ENCODE results near the gene UQCC2. TPM values are rescaled to one million over a fixed set of nuclear protein-coding genes. Genes with fewer than 3 reads are reported as not detected.

Gene UQCC2
- total and polyA plus RNA-seq, 4 experiments from 2014 or later = 22.8 to 57.9 (median 34.6) TPM

- peaks cover 6 to 24% (median 13%) of the 10 kb centered on the region in 4 donors for H3K4me1 Mint-ChIP-seq
- intact Hi-C loops (cut with micrococcal nuclease) = no loop called here
- no peaks in the 10 kb centered on the region for H3K9me3 Mint-ChIP-seq
- Histone ChIP-seq H3K9me3 (ENCODE audit: control insufficient read depth in 1 of 2, low read length in 2 of 2) (no peaks in the 10 kb centered on the region), H3K4me1 (ENCODE audit: insufficient read depth, low read length) (peaks cover 14% of the 10 kb centered on the region), H3K36me3 (ENCODE audit: insufficient read depth, low read length) (peaks cover 75% of the 10 kb centered on the region), H3K27me3 (ENCODE audit: insufficient read depth, low read length) (no peaks in the 10 kb centered on the region), H3K27ac (ENCODE audit: low read depth, low read length) (peak overlapping the region; percentile 24), H3K4me3 (ENCODE audit: low read length in 2 of 2) (no peak overlapping the region)
- POLR2A ChIA-PET (ENCODE audit: partially characterized antibody) = interaction anchor here (0.8 to 2.3 kb wide), 8 partner anchors 8 to 258 kb away, joined by 3 to 22 read pairs (median 4); partner anchors contain the start of genes ITPR3 and UQCC2
- no peaks in the 10 kb centered on the region for H3K27me3 Mint-ChIP-seq
- CTCF ChIA-PET (ENCODE audit: partially characterized antibody) = interaction anchor here (1.2 to 2.4 kb wide), 5 partner anchors 11 to 99 kb away, joined by 3 to 14 read pairs (median 8); partner anchors contain the start of gene UQCC2
- H3K36me3 Mint-ChIP-seq = peaks cover 45 to 79% of the 10 kb centered on the region in 2 donors
- DNase-seq = peak in 2 of 5 donors; percentile 3 to 34
- peak overlapping the region; percentile 60 to 87 (median 72) for H3K27ac Mint-ChIP-seq
- peak overlapping the region in 1 of 8 donors; percentile 40 for H3K4me3 Mint-ChIP-seq
Measured at GRCh38 chr6:33683576-33684427, 27.7 kb downstream of the UQCC2 start.

GRCh38 chr6:33683051-33683571 is 28.4 kb downstream of the UQCC2 start:
- DNase-seq = peak in 3 of 5 donors; percentile 45 to 70 (median 51)
- Mint-ChIP-seq H3K36me3 (peaks cover 44 to 79% of the 10 kb centered on the region in 2 donors), H3K4me1 (peaks cover 6 to 24% (median 13%) of the 10 kb centered on the region in 4 donors), H3K27me3 (no peaks in the 10 kb centered on the region), H3K9me3 (no peaks in the 10 kb centered on the region), H3K4me3 (peak overlapping the region in 1 of 8 donors; percentile 40), H3K27ac (peak overlapping the region in 6 of 7 donors; percentile 60 to 91 (median 78))
- Histone ChIP-seq H3K27me3 (ENCODE audit: insufficient read depth, low read length) (no peaks in the 10 kb centered on the region), H3K27ac (ENCODE audit: low read depth, low read length) (peak overlapping the region; percentile 24), H3K36me3 (ENCODE audit: insufficient read depth, low read length) (peaks cover 76% of the 10 kb centered on the region), H3K9me3 (ENCODE audit: control insufficient read depth in 1 of 2, low read length in 2 of 2) (no peaks in the 10 kb centered on the region), H3K4me3 (ENCODE audit: low read length in 2 of 2) (no peak overlapping the region), H3K4me1 (ENCODE audit: insufficient read depth, low read length) (peaks cover 14% of the 10 kb centered on the region)
- intact Hi-C loops (cut with micrococcal nuclease) = no loop called here
- CTCF ChIA-PET (ENCODE audit: partially characterized antibody) = interaction anchor here (1.5 to 2.4 kb wide), 4 partner anchors 12 to 98 kb away, joined by 3 to 14 read pairs (median 9); partner anchors contain the start of gene UQCC2
- POLR2A ChIA-PET (ENCODE audit: partially characterized antibody) = interaction anchor here (0.6 to 2.3 kb wide), 8 partner anchors 9 to 725 kb away, joined by 3 to 22 read pairs (median 4); partner anchors contain the start of gene ITPR3

GRCh38 chr6:33682341-33682740 is 29.2 kb downstream of the UQCC2 start:
- Mint-ChIP-seq H3K4me3 (peak overlapping the region in 1 of 8 donors; percentile 24), H3K27me3 (no peaks in the 10 kb centered on the region), H3K4me1 (peaks cover 6 to 24% (median 13%) of the 10 kb centered on the region in 4 donors), H3K36me3 (peaks cover 45 to 80% of the 10 kb centered on the region in 2 donors), H3K27ac (peak overlapping the region in 4 of 7 donors; percentile 43 to 81 (median 64)), H3K9me3 (no peaks in the 10 kb centered on the region)
- no peaks in the 10 kb centered on the region for H3K27me3 ChIP-seq (ENCODE audit: insufficient read depth, low read length)
- ChIA-PET CTCF (ENCODE audit: partially characterized antibody) (interaction anchor here (1.5 to 2.4 kb wide), 4 partner anchors 12 to 97 kb away, joined by 3 to 14 read pairs (median 9); partner anchors contain the start of gene UQCC2), POLR2A (ENCODE audit: partially characterized antibody) (interaction anchor here (1.1 to 2.3 kb wide), 4 partner anchors 9 to 57 kb away, joined by 4 to 22 read pairs (median 5); no protein-coding TSS in a partner anchor)
- intact Hi-C loops (cut with micrococcal nuclease) = no loop called here
- peaks cover 14% of the 10 kb centered on the region for H3K4me1 ChIP-seq (ENCODE audit: insufficient read depth, low read length)
- no peaks in the 10 kb centered on the region for H3K9me3 ChIP-seq (ENCODE audit: control insufficient read depth in 1 of 2, low read length in 2 of 2)
- H3K36me3 ChIP-seq (ENCODE audit: insufficient read depth, low read length) = peaks cover 77% of the 10 kb centered on the region
- H3K4me3 ChIP-seq (ENCODE audit: low read length in 2 of 2) = no peak overlapping the region
- no peak for DNase-seq
- peak overlapping the region; percentile 24 for H3K27ac ChIP-seq (ENCODE audit: low read depth, low read length)

GRCh38 chr6:33679761-33680160 is 31.7 kb downstream of the UQCC2 start:
- H3K27me3 ChIP-seq (ENCODE audit: insufficient read depth, low read length) = no peaks in the 10 kb centered on the region
- Mint-ChIP-seq H3K36me3 (peaks cover 42 to 75% of the 10 kb centered on the region in 2 donors), H3K27ac (peak overlapping the region in 2 of 7 donors; percentile 31 to 61), H3K4me3 (no peak overlapping the region), H3K4me1 (peaks cover 5 to 21% (median 13%) of the 10 kb centered on the region in 4 donors), H3K9me3 (no peaks in the 10 kb centered on the region), H3K27me3 (no peaks in the 10 kb centered on the region)
- intact Hi-C loops (cut with micrococcal nuclease) = no loop called here
- H3K9me3 ChIP-seq (ENCODE audit: control insufficient read depth in 1 of 2, low read length in 2 of 2) = no peaks in the 10 kb centered on the region
- H3K4me1 ChIP-seq (ENCODE audit: insufficient read depth, low read length) = peaks cover 14% of the 10 kb centered on the region
- H3K27ac ChIP-seq (ENCODE audit: low read depth, low read length) = no peak overlapping the region
- CTCF ChIA-PET (ENCODE audit: partially characterized antibody) = no interaction called here
- peaks cover 71% of the 10 kb centered on the region for H3K36me3 ChIP-seq (ENCODE audit: insufficient read depth, low read length)
- no peak overlapping the region for H3K4me3 ChIP-seq (ENCODE audit: low read length in 2 of 2)
- DNase-seq = no peak
- POLR2A ChIA-PET (ENCODE audit: partially characterized antibody) = interaction anchor here (1.4 kb wide), 1 partner anchor 12 kb away, joined by 3 read pairs; no protein-coding TSS in a partner anchor

- no peaks in the 10 kb centered on the region for H3K9me3 Mint-ChIP-seq
- ChIA-PET CTCF (ENCODE audit: partially characterized antibody) (interaction anchor here (0.5 to 0.8 kb wide), 2 partner anchors 22 to 31 kb away, joined by 3 read pairs; no protein-coding TSS in a partner anchor), POLR2A (ENCODE audit: partially characterized antibody) (interaction anchor here (1.4 kb wide), 1 partner anchor 13 kb away, joined by 3 read pairs; no protein-coding TSS in a partner anchor)
- no peaks in the 10 kb centered on the region for H3K27me3 ChIP-seq (ENCODE audit: insufficient read depth, low read length)
- peaks cover 70% of the 10 kb centered on the region for H3K36me3 ChIP-seq (ENCODE audit: insufficient read depth, low read length)
- peak overlapping the region in 2 of 7 donors; percentile 46 to 79 for H3K27ac Mint-ChIP-seq
- H3K4me3 ChIP-seq (ENCODE audit: low read length in 2 of 2) = no peak overlapping the region
- no peaks in the 10 kb centered on the region for H3K9me3 ChIP-seq (ENCODE audit: control insufficient read depth in 1 of 2, low read length in 2 of 2)
- H3K4me3 Mint-ChIP-seq = no peak overlapping the region
- DNase-seq = peak in 1 of 5 donors; percentile 13
- no peak overlapping the region for H3K27ac ChIP-seq (ENCODE audit: low read depth, low read length)
- peaks cover 47 to 77% of the 10 kb centered on the region in 2 donors for H3K36me3 Mint-ChIP-seq
- H3K27me3 Mint-ChIP-seq = no peaks in the 10 kb centered on the region
- H3K4me1 Mint-ChIP-seq = peaks cover 5 to 21% (median 13%) of the 10 kb centered on the region in 4 donors
- peaks cover 14% of the 10 kb centered on the region for H3K4me1 ChIP-seq (ENCODE audit: insufficient read depth, low read length)
- intact Hi-C loops (cut with micrococcal nuclease) = no loop called here
Measured at GRCh38 chr6:33678932-33679490, 32.5 kb downstream of the UQCC2 start.

GRCh38 chr6:33678233-33678931 is 33.1 kb downstream of the UQCC2 start:
- Histone ChIP-seq H3K36me3 (ENCODE audit: insufficient read depth, low read length) (peaks cover 72% of the 10 kb centered on the region), H3K9me3 (ENCODE audit: control insufficient read depth in 1 of 2, low read length in 2 of 2) (no peaks in the 10 kb centered on the region), H3K4me1 (ENCODE audit: insufficient read depth, low read length) (peaks cover 10% of the 10 kb centered on the region), H3K27ac (ENCODE audit: low read depth, low read length) (no peak overlapping the region), H3K27me3 (ENCODE audit: insufficient read depth, low read length) (no peaks in the 10 kb centered on the region), H3K4me3 (ENCODE audit: low read length in 2 of 2) (no peak overlapping the region)
- intact Hi-C loops (cut with micrococcal nuclease) = no loop called here
- DNase-seq = peak in 1 of 5 donors; percentile 26
- H3K27me3 Mint-ChIP-seq = no peaks in the 10 kb centered on the region
- no peaks in the 10 kb centered on the region for H3K9me3 Mint-ChIP-seq
- ChIA-PET CTCF (ENCODE audit: partially characterized antibody) (interaction anchor here (0.5 to 1.4 kb wide), 3 partner anchors 23 to 93 kb away, joined by 3 read pairs; no protein-coding TSS in a partner anchor), POLR2A (ENCODE audit: partially characterized antibody) (interaction anchor here (1.4 kb wide), 1 partner anchor 14 kb away, joined by 3 read pairs; no protein-coding TSS in a partner anchor)
- H3K27ac Mint-ChIP-seq = peak overlapping the region in 2 of 7 donors; percentile 64 to 79
- H3K4me1 Mint-ChIP-seq = peaks cover 5 to 16% (median 9%) of the 10 kb centered on the region in 4 donors
- no peak overlapping the region for H3K4me3 Mint-ChIP-seq
- H3K36me3 Mint-ChIP-seq = peaks cover 46 to 75% of the 10 kb centered on the region in 2 donors

Data from CD4-positive, alpha-beta memory T cell (primary cell).